HCT116 (cell line): ENCODE measurements around the gene PRRT1. TPM values are rescaled to one million over a fixed set of nuclear protein-coding genes. Genes with fewer than 3 reads are reported as not detected.

Source experiments
- ATAC-seq: fragments of 200-7000 bp; cut with Tn5 transposase; 2 replicates; pipeline ENCODE4 v1.9.1; 2020; ENCODE audit warnings: mild to moderate bottlenecking, moderate library complexity
- BruUV-seq: library from RNA; stranded (reverse); fragments of 400-500 nt; replicated peaks from 2 replicates; lab custom pipeline; 2021; lab: Mats Ljungman, UMichigan
- CTCF ChIA-PET: fragments of 300-600 bp; sonication (Branson Sonifier 250); formaldehyde crosslinking; loops from one replicate; lab custom pipeline; 2021; ENCODE audit warnings: antibody characterized with exemption; lab: Charles Lee
- POLR2A ChIA-PET: fragments of 300-600, 350-600 bp; sonication (Branson Sonifier 250); formaldehyde crosslinking; loops from one replicate; lab custom pipeline; 2021; ENCODE audit warnings: antibody characterized with exemption; lab: Charles Lee
- RAD21 ChIA-PET, 2 experiments: fragments of 300-600 bp; sonication (Branson Sonifier 250); formaldehyde crosslinking; loops; one replicate each; lab custom pipeline; 2023; ENCODE audit warnings: low total read pairs in 2 of 2; ENCODE audit not compliant: uncharacterized antibody in 2 of 2, unreplicated experiment in 2 of 2, low non-redundant PET in 1 of 2; lab: Charles Lee
- DNase-seq: peaks from one replicate; pipeline ENCODE4 v3.0.0-alpha.2; 2010; ENCODE audit warnings: low read depth, low spot score
- H2AFZ ChIP-seq: fragments of 200-600 bp; shearing (Covaris generic), sonication (generic); 2 replicates; pipeline ENCODE4 v1.6.1; 2017; ENCODE audit warnings: low read depth, mixed run types, mixed read lengths, antibody characterized with exemption, low read length; ENCODE audit not compliant: poor library complexity, severe bottlenecking
- H3K27ac ChIP-seq: 2 replicates; pipeline ENCODE4 v1.5.1; 2012; ENCODE audit warnings: low read depth, low read length
- H3K27me3 ChIP-seq: fragments of 200-600 bp; sonication (generic); 2 replicates; pipeline ENCODE4 v1.6.1; 2016; ENCODE audit warnings: mixed run types, low read length, mixed read lengths; ENCODE audit not compliant: insufficient read depth
- H3K36me3 ChIP-seq, 2 experiments: fragments of 200-500 bp in 1 of 2; fragments of 200-600 bp in 1 of 2; sonication (Bioruptor generic) in 1 of 2; sonication (generic) in 1 of 2; 2 replicates each; pipeline versions ENCODE4 v1.5.1 to v1.6.1; 2014 to 2016; ENCODE audit warnings: low read length in 2 of 2, inconsistent platforms in 1 of 2, mixed read lengths in 1 of 2, mixed run types in 1 of 2; ENCODE audit not compliant: insufficient read depth in 2 of 2, control insufficient read depth in 1 of 2
- H3K4me1 ChIP-seq, 2 experiments: fragments of 200-600 bp in 1 of 2; sonication (generic) in 1 of 2; 2 replicates each; pipeline versions ENCODE4 v1.5.1 to v1.6.1; 2012 to 2017; ENCODE audit warnings: low read length in 2 of 2, inconsistent platforms in 1 of 2, mild to moderate bottlenecking in 1 of 2, mixed read lengths in 1 of 2, mixed run types in 1 of 2, moderate library complexity in 1 of 2; ENCODE audit not compliant: insufficient read depth in 2 of 2, control insufficient read depth in 1 of 2
- H3K4me2 ChIP-seq: fragments of 200-600 bp; sonication (generic); 2 replicates; pipeline ENCODE4 v1.6.1; 2017; ENCODE audit warnings: mixed run types, low read length, mixed read lengths
- H3K4me3 ChIP-seq, 2 experiments: fragments of 200-600 bp in 1 of 2; sonication (generic) in 1 of 2; replicated peaks in 1 of 2; 2 replicates each; pipeline ENCODE4 v1.5.1; 2011 to 2016; ENCODE audit warnings: low read length in 2 of 2, control low read depth in 1 of 2, low read depth in 1 of 2, mild to moderate bottlenecking in 1 of 2, mixed read lengths in 1 of 2, mixed run types in 1 of 2
- H3K79me2 ChIP-seq: fragments of 200-600 bp; sonication (generic); 2 replicates; pipeline ENCODE4 v1.6.1; 2017; ENCODE audit warnings: mild to moderate bottlenecking, mixed run types, low read length, moderate library complexity, mixed read lengths; ENCODE audit not compliant: insufficient read depth
- H3K9ac ChIP-seq: fragments of 200-600 bp; sonication (generic); 2 replicates; pipeline ENCODE4 v1.6.1; 2016; ENCODE audit warnings: low read length, mixed read lengths
- H3K9me2 ChIP-seq: fragments of 200-600 bp; sonication (generic), shearing (Covaris generic); 2 replicates; pipeline ENCODE4 v1.6.1; 2017; ENCODE audit warnings: mixed run types, mild to moderate bottlenecking, moderate library complexity; ENCODE audit not compliant: insufficient read depth
- H3K9me3 ChIP-seq, 2 experiments: fragments of 200-500 bp in 1 of 2; fragments of 200-600 bp in 1 of 2; sonication (Bioruptor generic) in 1 of 2; sonication (generic) in 1 of 2; 2 replicates each; pipeline ENCODE4 v1.6.1; 2014 to 2017; ENCODE audit warnings: low read length in 2 of 2, mixed read lengths in 2 of 2, inconsistent platforms in 1 of 2, low read depth in 1 of 2, mild to moderate bottlenecking in 1 of 2, mixed run types in 1 of 2, moderate library complexity in 1 of 2; ENCODE audit not compliant: control insufficient read depth in 1 of 2, insufficient read depth in 1 of 2
- H4K20me1 ChIP-seq: fragments of 200-600 bp; sonication (generic), shearing (Covaris generic); 2 replicates; pipeline ENCODE4 v1.6.1; 2017; ENCODE audit warnings: mixed run types, mild to moderate bottlenecking, moderate library complexity; ENCODE audit not compliant: insufficient read depth
- ELF1 ChIP-seq: IDR thresholded peaks from 2 replicates; pipeline ENCODE4 v1.6.1; 2012; ENCODE audit warnings: low read depth, borderline replicate concordance
- EZH2 ChIP-seq: fragments of 200-600 bp; sonication (generic); IDR thresholded peaks from 2 replicates; pipeline ENCODE4 v1.6.1; 2017; ENCODE audit warnings: antibody characterized with exemption, mixed run types
- MAX ChIP-seq: IDR thresholded peaks from 2 replicates; pipeline ENCODE4 v1.6.1; 2012
- RAD21 ChIP-seq: IDR thresholded peaks from 2 replicates; pipeline ENCODE4 v1.6.1; 2012; ENCODE audit warnings: low read depth, mild to moderate bottlenecking
- TCF7L2 ChIP-seq: IDR thresholded peaks from 2 replicates; pipeline ENCODE4 v1.7.0; 2011; ENCODE audit warnings: borderline replicate concordance, inconsistent platforms; ENCODE audit not compliant: insufficient read depth, insufficient read length; ENCODE audit errors: extremely low read depth
- YY1 ChIP-seq: IDR thresholded peaks from 2 replicates; pipeline ENCODE4 v1.6.1; 2011; ENCODE audit warnings: low read length, low read depth, moderate library complexity, mild to moderate bottlenecking; ENCODE audit not compliant: insufficient replicate concordance; ENCODE audit errors: extremely low read depth
- ZFX ChIP-seq: fragments of 450-650 bp; IDR thresholded peaks from 2 replicates; pipeline ENCODE4 v1.6.1; 2017
- ZNF274 ChIP-seq: fragments of 200-500 bp; sonication (Bioruptor generic); IDR thresholded peaks from 2 replicates; pipeline ENCODE4 v1.6.1; 2014; ENCODE audit warnings: mild to moderate bottlenecking, low read depth, low read length, inconsistent platforms
- intact Hi-C: fragments of 100-400 bp; cut with micrococcal nuclease; formaldehyde crosslinking; loops from 2 replicates; pipeline ENCODE4 v1.10.0; 2022
- total RNA-seq: library from RNA; stranded (reverse); gene quantifications from one replicate; pipeline ENCODE4 v1.2.1, GENCODE V29; 2021; ENCODE audit not compliant: unreplicated experiment
- TF ChIP-seq, protein P1 (sequence below), 3 experiments: fragments of 200-600 bp in 1 of 3; sonication (generic) in 1 of 3; IDR thresholded peaks in 2 of 3; conservative IDR thresholded peaks in 1 of 3; 2 replicates each; pipeline ENCODE4 v1.5.1; 2012 to 2017; ENCODE audit warnings: low read depth in 2 of 3, low read length in 2 of 3, antibody characterized with exemption in 1 of 3, borderline replicate concordance in 1 of 3, control low read depth in 1 of 3, mild to moderate bottlenecking in 1 of 3, mixed read lengths in 1 of 3, mixed run types in 1 of 3, moderate library complexity in 1 of 3; ENCODE audit not compliant: insufficient read depth in 1 of 3
- TF ChIP-seq, protein P2 (sequence below): IDR thresholded peaks from 2 replicates; pipeline ENCODE4 v1.6.1; 2012; ENCODE audit warnings: low read depth

Gene PRRT1
- total RNA-seq, 1 experiment from 2014 or later, result 6.1 TPM

DNA sequence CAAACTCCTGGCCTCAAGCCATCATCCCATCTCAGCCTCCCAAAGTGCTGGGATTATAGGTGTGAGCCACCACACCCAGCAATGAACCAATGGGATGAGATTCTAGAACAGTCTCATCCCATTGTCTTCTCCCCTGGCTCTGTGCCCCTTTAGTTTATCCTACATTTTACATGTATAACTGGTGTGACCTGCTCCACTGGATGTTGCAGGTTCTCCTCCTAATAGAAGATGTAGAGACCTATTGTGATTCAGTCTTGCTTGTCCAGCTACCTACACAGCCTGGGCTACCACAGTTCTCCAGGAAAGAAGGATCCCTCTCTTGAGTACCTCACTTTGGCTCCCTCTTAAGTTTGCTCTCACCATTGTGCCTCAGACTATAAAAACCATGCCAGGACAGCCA lies 19.6 kb downstream of the PRRT1 start:
- intact Hi-C loops, result no loop called here
- no peaks in the 10 kb centered on the region for H3K36me3 ChIP-seq
- no peak for ATAC-seq
- H3K4me2 ChIP-seq, result no peak overlapping the region
- no peaks in the 10 kb centered on the region for H4K20me1 ChIP-seq
- H3K9me2 ChIP-seq, result no peaks in the 10 kb centered on the region
- BruUV-seq, result no TSS peak
- ChIA-PET RAD21 (no interaction called here), CTCF (no interaction called here), POLR2A (no interaction called here)
- no peak overlapping the region for H3K4me3 ChIP-seq
- peaks cover 21% of the 10 kb centered on the region for H3K79me2 ChIP-seq
- TF ChIP-seq TCF7L2, result no peak
- no peak for TF ChIP-seq ELF1
- TF ChIP-seq, protein P1, sequence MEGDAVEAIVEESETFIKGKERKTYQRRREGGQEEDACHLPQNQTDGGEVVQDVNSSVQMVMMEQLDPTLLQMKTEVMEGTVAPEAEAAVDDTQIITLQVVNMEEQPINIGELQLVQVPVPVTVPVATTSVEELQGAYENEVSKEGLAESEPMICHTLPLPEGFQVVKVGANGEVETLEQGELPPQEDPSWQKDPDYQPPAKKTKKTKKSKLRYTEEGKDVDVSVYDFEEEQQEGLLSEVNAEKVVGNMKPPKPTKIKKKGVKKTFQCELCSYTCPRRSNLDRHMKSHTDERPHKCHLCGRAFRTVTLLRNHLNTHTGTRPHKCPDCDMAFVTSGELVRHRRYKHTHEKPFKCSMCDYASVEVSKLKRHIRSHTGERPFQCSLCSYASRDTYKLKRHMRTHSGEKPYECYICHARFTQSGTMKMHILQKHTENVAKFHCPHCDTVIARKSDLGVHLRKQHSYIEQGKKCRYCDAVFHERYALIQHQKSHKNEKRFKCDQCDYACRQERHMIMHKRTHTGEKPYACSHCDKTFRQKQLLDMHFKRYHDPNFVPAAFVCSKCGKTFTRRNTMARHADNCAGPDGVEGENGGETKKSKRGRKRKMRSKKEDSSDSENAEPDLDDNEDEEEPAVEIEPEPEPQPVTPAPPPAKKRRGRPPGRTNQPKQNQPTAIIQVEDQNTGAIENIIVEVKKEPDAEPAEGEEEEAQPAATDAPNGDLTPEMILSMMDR (IDR thresholded peaks at IDR 0.05 in 2 of 3, conservative IDR thresholded peaks at IDR 0.05 in 1 of 3; ENCODE audit: borderline replicate concordance in 1 of 3, insufficient read depth in 1 of 3, low read depth in 2 of 3, low read length in 2 of 3), result no peak
- TF ChIP-seq YY1, result no peak
- H3K9me3 ChIP-seq, result no peaks in the 10 kb centered on the region
- H3K27ac ChIP-seq, result no peak overlapping the region
- H3K9ac ChIP-seq, result no peak overlapping the region
- peaks cover 20 to 25% of the 10 kb centered on the region in 2 experiments for H3K4me1 ChIP-seq
- H2AFZ ChIP-seq, result no peak overlapping the region
- no peaks in the 10 kb centered on the region for H3K27me3 ChIP-seq
- DNase-seq, result no peak

GRCh38 chr6:32131439-32131948 lies 20.2 kb downstream of the PRRT1 start:
- Histone ChIP-seq H3K9ac (no peak overlapping the region), H3K27me3 (no peaks in the 10 kb centered on the region), H2AFZ (no peak overlapping the region), H3K9me2 (no peaks in the 10 kb centered on the region), H3K4me3 (peak overlapping the region; percentile 41 to 100; a peak in 3 of 4 replicates), H3K4me1 (peaks cover 24 to 31% of the 10 kb centered on the region in 2 experiments), H3K9me3 (no peaks in the 10 kb centered on the region), H3K4me2 (peak overlapping the region; percentile 59), H3K27ac (peak overlapping the region; percentile 20; the same call in 1 of the 2 replicates), H3K79me2 (peaks cover 27% of the 10 kb centered on the region), H3K36me3 (no peaks in the 10 kb centered on the region), H4K20me1 (no peaks in the 10 kb centered on the region)
- intact Hi-C loops, result no loop called here
- ChIA-PET POLR2A (no interaction called here), CTCF (no interaction called here), RAD21 (no interaction called here)
- DNase-seq (no peak), ATAC-seq (no peak)
- no TSS peak for BruUV-seq
- TF ChIP-seq, protein P1 (IDR thresholded peaks at IDR 0.05 in 2 of 3, conservative IDR thresholded peaks at IDR 0.05 in 1 of 3; ENCODE audit: borderline replicate concordance in 1 of 3, insufficient read depth in 1 of 3, low read depth in 2 of 3, low read length in 2 of 3), result no peak
- TF ChIP-seq EZH2 (no peak), ZNF274 (no peak), ZFX (no peak), MAX (no peak), RAD21 (no peak)
- TF ChIP-seq, protein P2, sequence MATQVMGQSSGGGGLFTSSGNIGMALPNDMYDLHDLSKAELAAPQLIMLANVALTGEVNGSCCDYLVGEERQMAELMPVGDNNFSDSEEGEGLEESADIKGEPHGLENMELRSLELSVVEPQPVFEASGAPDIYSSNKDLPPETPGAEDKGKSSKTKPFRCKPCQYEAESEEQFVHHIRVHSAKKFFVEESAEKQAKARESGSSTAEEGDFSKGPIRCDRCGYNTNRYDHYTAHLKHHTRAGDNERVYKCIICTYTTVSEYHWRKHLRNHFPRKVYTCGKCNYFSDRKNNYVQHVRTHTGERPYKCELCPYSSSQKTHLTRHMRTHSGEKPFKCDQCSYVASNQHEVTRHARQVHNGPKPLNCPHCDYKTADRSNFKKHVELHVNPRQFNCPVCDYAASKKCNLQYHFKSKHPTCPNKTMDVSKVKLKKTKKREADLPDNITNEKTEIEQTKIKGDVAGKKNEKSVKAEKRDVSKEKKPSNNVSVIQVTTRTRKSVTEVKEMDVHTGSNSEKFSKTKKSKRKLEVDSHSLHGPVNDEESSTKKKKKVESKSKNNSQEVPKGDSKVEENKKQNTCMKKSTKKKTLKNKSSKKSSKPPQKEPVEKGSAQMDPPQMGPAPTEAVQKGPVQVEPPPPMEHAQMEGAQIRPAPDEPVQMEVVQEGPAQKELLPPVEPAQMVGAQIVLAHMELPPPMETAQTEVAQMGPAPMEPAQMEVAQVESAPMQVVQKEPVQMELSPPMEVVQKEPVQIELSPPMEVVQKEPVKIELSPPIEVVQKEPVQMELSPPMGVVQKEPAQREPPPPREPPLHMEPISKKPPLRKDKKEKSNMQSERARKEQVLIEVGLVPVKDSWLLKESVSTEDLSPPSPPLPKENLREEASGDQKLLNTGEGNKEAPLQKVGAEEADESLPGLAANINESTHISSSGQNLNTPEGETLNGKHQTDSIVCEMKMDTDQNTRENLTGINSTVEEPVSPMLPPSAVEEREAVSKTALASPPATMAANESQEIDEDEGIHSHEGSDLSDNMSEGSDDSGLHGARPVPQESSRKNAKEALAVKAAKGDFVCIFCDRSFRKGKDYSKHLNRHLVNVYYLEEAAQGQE, result no peak
